Hepatocyte (in vitro differentiated cells): ENCODE results near the gene EID2.

ENCODE experiments used
- CTCF ChIP-seq: fragments of 200-600 bp; sonication (generic); IDR thresholded peaks from 2 replicates; pipeline ENCODE4 v1.5.1; 2016; ENCODE audit warnings: antibody characterized with exemption, mild to moderate bottlenecking; ENCODE audit not compliant: poor library complexity
- EZH2phosphoT487 ChIP-seq: fragments of 200-600 bp; sonication (generic); IDR thresholded peaks from one replicate; pipeline ENCODE4 v1.6.1; 2018; ENCODE audit warnings: antibody characterized with exemption, mild to moderate bottlenecking, low read depth, moderate library complexity; ENCODE audit not compliant: unreplicated experiment, severe bottlenecking

DNA sequence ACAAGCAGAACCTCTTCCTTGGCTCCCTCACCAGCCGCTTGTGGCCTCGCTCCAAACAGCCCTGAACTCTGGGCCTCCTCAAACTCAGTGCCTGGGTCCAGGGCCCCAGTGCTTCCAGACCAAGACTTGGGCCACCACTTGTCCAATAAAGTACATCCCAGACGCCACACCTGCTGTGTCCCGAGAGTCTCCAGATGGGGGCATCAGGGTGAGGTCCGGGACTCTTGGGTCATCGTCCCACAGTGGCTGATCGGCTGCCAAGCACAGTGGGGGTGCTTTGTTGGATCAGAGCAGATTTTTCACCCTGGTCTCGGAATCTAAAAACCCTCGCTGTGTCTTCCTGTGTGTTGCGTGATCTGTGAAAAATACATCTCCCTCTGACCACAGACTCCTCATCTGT is 50.2 kb downstream of the EID2 start:
- no peak for TF ChIP-seq CTCF
- TF ChIP-seq EZH2phosphoT487, result no peak
